H1 (cell line): Measurements from ENCODE around the gene DDX41. TPM values are rescaled to one million over a fixed set of nuclear protein-coding genes. Genes with fewer than 3 reads are reported as not detected.

Source experiments
- CTCF ChIA-PET: fragments of 300-600 bp; sonication (Branson Sonifier 250); formaldehyde crosslinking; loops from one replicate; lab custom pipeline; 2021; ENCODE audit not compliant: partially characterized antibody; lab: Charles Lee
- POLR2A ChIA-PET: fragments of 300-600 bp; sonication (Branson Sonifier 250); formaldehyde crosslinking; loops from one replicate; lab custom pipeline; 2021; ENCODE audit warnings: inconsistent platforms; ENCODE audit not compliant: partially characterized antibody; lab: Charles Lee
- DNase-seq, 2 experiments: peaks; one replicate each; pipeline versions ENCODE4 v3.0.0 to v3.0.0-alpha.2; 2010 to 2022; ENCODE audit warnings: low spot score in 2 of 2, low read depth in 1 of 2, mixed read lengths in 1 of 2
- FAIRE-seq: peaks from 2 replicates; lab custom pipeline; 2011; peaks lifted over from hg19 to GRCh38; lab: Jason Lieb, UNC
- H2AFZ ChIP-seq: 2 replicates; pipeline ENCODE4 v1.8.1; 2012; ENCODE audit warnings: low read length, inconsistent platforms
- H2AK5ac ChIP-seq: 2 replicates; pipeline ENCODE4 v1.6.1; 2013; ENCODE audit warnings: low read depth, low read length
- H2BK120ac ChIP-seq: replicated peaks from 2 replicates; pipeline ENCODE3; 2013; ENCODE audit warnings: low read depth, low read length, inconsistent platforms
- H2BK12ac ChIP-seq: 2 replicates; pipeline ENCODE4 v1.6.1; 2013; ENCODE audit warnings: low read depth, low read length
- H2BK15ac ChIP-seq: 2 replicates; pipeline ENCODE4 v1.6.1; 2013; ENCODE audit warnings: low read length
- H2BK20ac ChIP-seq: 2 replicates; pipeline ENCODE4 v1.6.1; 2013; ENCODE audit warnings: low read length
- H2BK5ac ChIP-seq: 2 replicates; pipeline ENCODE4 v1.6.1; 2013; ENCODE audit warnings: low read depth, low read length
- H3K14ac ChIP-seq: 2 replicates; pipeline ENCODE4 v1.6.1; 2013; ENCODE audit warnings: inconsistent platforms; ENCODE audit not compliant: insufficient read length
- H3K18ac ChIP-seq: 2 replicates; pipeline ENCODE4 v1.6.1; 2013; ENCODE audit warnings: low read length; ENCODE audit errors: extremely low read depth
- H3K23ac ChIP-seq: 2 replicates; pipeline ENCODE4 v1.6.1; 2013; ENCODE audit warnings: inconsistent platforms; ENCODE audit not compliant: insufficient read length
- H3K23me2 ChIP-seq: 2 replicates; pipeline ENCODE4 v1.6.1; 2013; ENCODE audit warnings: low read depth, low read length
- H3K27ac ChIP-seq: 2 replicates; pipeline ENCODE4 v1.6.1; 2011; ENCODE audit warnings: low read depth, low read length, inconsistent platforms
- H3K27me3 ChIP-seq, 4 experiments: replicated peaks in 1 of 4; 1 replicate in 1 of 4; 2 replicates in 3 of 4; pipeline versions ENCODE4 v1.6.1 to v1.8.1; 2011 to 2013; ENCODE audit warnings: low read length in 3 of 4, mild to moderate bottlenecking in 3 of 4, inconsistent platforms in 2 of 4, mixed read lengths in 2 of 4, moderate library complexity in 1 of 4; ENCODE audit not compliant: control insufficient read depth in 3 of 4, insufficient read depth in 3 of 4; ENCODE audit errors: extremely low read depth in 1 of 4
- H3K36me3 ChIP-seq, 4 experiments: 2 replicates each; pipeline versions ENCODE4 v1.6.1 to v1.8.1; 2011 to 2013; ENCODE audit warnings: mild to moderate bottlenecking in 4 of 4, low read length in 3 of 4, moderate library complexity in 2 of 4, control low read depth in 1 of 4, inconsistent platforms in 1 of 4; ENCODE audit not compliant: insufficient read depth in 4 of 4, control insufficient read depth in 2 of 4
- H3K4ac ChIP-seq: replicated peaks from 2 replicates; pipeline ENCODE3; 2013; ENCODE audit warnings: low read length, low read depth, mixed read lengths, inconsistent platforms; ENCODE audit not compliant: insufficient read length
- H3K4me1 ChIP-seq, 4 experiments: replicated peaks in 1 of 4; 1 replicate in 1 of 4; 2 replicates in 3 of 4; pipeline versions ENCODE4 v1.6.1 to v1.8.1; 2011 to 2013; ENCODE audit warnings: low read length in 3 of 4, inconsistent platforms in 2 of 4, mixed read lengths in 1 of 4; ENCODE audit not compliant: insufficient read depth in 4 of 4, control insufficient read depth in 3 of 4
- H3K4me2 ChIP-seq, 2 experiments: 2 replicates each; pipeline versions ENCODE4 v1.6.1 to v1.8.1; 2011 to 2013; ENCODE audit warnings: low read depth in 2 of 2, low read length in 2 of 2, control low read depth in 1 of 2, inconsistent platforms in 1 of 2, mild to moderate bottlenecking in 1 of 2; ENCODE audit not compliant: insufficient read depth in 1 of 2
- H3K4me3 ChIP-seq, 4 experiments: fragments of 200-600, 300-600 bp in 1 of 4; sonication (generic), shearing (Covaris generic), sonication (Bioruptor Twin) in 1 of 4; 2 replicates each; pipeline versions ENCODE4 v1.5.1 to v1.8.1; 2011 to 2016; ENCODE audit warnings: low read length in 4 of 4, low read depth in 3 of 4, control low read depth in 2 of 4, inconsistent platforms in 2 of 4, mild to moderate bottlenecking in 2 of 4, mixed read lengths in 1 of 4, moderate library complexity in 1 of 4; ENCODE audit not compliant: insufficient read depth in 2 of 4; ENCODE audit errors: extremely low read depth in 1 of 4
- H3K56ac ChIP-seq: replicated peaks from 2 replicates; pipeline ENCODE3; 2013; ENCODE audit warnings: low read depth, mild to moderate bottlenecking, mixed read lengths, low read length, inconsistent platforms; ENCODE audit not compliant: insufficient read length
- H3K79me1 ChIP-seq: 2 replicates; pipeline ENCODE4 v1.6.1; 2013; ENCODE audit warnings: low read depth, low read length, control low read depth
- H3K79me2 ChIP-seq, 2 experiments: 2 replicates each; pipeline versions ENCODE4 v1.6.1 to v1.8.1; 2012 to 2013; ENCODE audit warnings: low read length in 2 of 2, mild to moderate bottlenecking in 2 of 2, inconsistent platforms in 1 of 2; ENCODE audit not compliant: insufficient read depth in 2 of 2, control insufficient read depth in 1 of 2
- H3K9ac ChIP-seq, 4 experiments: replicated peaks in 1 of 4; 1 replicate in 1 of 4; 2 replicates in 3 of 4; pipeline versions ENCODE4 v1.6.1 to v1.8.1; 2011 to 2013; ENCODE audit warnings: low read depth in 3 of 4, low read length in 3 of 4, control low read depth in 2 of 4, mild to moderate bottlenecking in 2 of 4, moderate library complexity in 2 of 4, inconsistent platforms in 1 of 4; ENCODE audit errors: extremely low read depth in 1 of 4
- H3K9me3 ChIP-seq, 2 experiments: 2 replicates each; pipeline versions ENCODE4 v1.6.1 to v1.8.1; 2012 to 2013; ENCODE audit warnings: mild to moderate bottlenecking in 2 of 2, moderate library complexity in 2 of 2, control low read depth in 1 of 2, inconsistent platforms in 1 of 2, low read depth in 1 of 2, low read length in 1 of 2, mixed read lengths in 1 of 2; ENCODE audit not compliant: insufficient read depth in 2 of 2
- H4K20me1 ChIP-seq, 2 experiments: replicated peaks in 1 of 2; 2 replicates each; pipeline versions ENCODE3 to v1.8.1; 2011 to 2013; ENCODE audit warnings: inconsistent platforms in 2 of 2, low read length in 2 of 2, mild to moderate bottlenecking in 1 of 2; ENCODE audit not compliant: insufficient read depth in 2 of 2, control insufficient read depth in 1 of 2
- H4K5ac ChIP-seq: 2 replicates; pipeline ENCODE4 v1.6.1; 2013; ENCODE audit warnings: low read length, low read depth, mixed read lengths, inconsistent platforms; ENCODE audit not compliant: insufficient read length
- H4K8ac ChIP-seq: 2 replicates; pipeline ENCODE4 v1.8.0; 2013; ENCODE audit warnings: mild to moderate bottlenecking, moderate library complexity, low read length, inconsistent platforms; ENCODE audit not compliant: insufficient read depth; ENCODE audit errors: extremely low read depth
- H4K91ac ChIP-seq: replicated peaks from 2 replicates; pipeline ENCODE3; 2013; ENCODE audit warnings: low read length, mixed read lengths, inconsistent platforms; ENCODE audit not compliant: insufficient read length
- ATF2 ChIP-seq: IDR thresholded peaks from 2 replicates; pipeline ENCODE4 v1.6.1; 2012; ENCODE audit warnings: low read length, inconsistent platforms
- CEBPB ChIP-seq: IDR thresholded peaks from 2 replicates; pipeline ENCODE4 v1.6.1; 2012; ENCODE audit warnings: low read depth, low read length
- CHD1 ChIP-seq: IDR thresholded peaks from 2 replicates; pipeline ENCODE4 v1.6.1; 2012; ENCODE audit warnings: low read depth, low read length, improper control_type of control experiment
- EP300 ChIP-seq, 2 experiments: IDR thresholded peaks; 1 replicate in 1 of 2; 2 replicates in 1 of 2; pipeline ENCODE4 v1.6.1; 2011 to 2012; ENCODE audit warnings: low read depth in 2 of 2, low read length in 2 of 2, mild to moderate bottlenecking in 2 of 2, borderline replicate concordance in 1 of 2, inconsistent platforms in 1 of 2, moderate library complexity in 1 of 2
- FOSL1 ChIP-seq: IDR thresholded peaks from 2 replicates; pipeline ENCODE4 v1.6.1; 2011; ENCODE audit warnings: mild to moderate bottlenecking, low read depth, low read length, moderate library complexity; ENCODE audit not compliant: insufficient read depth
- NANOG ChIP-seq: IDR thresholded peaks from 2 replicates; pipeline ENCODE4 v1.6.1; 2011; ENCODE audit warnings: low read length, low read depth, mild to moderate bottlenecking, inconsistent platforms; ENCODE audit not compliant: insufficient read depth, poor library complexity, severe bottlenecking
- POLR2AphosphoS5 ChIP-seq: IDR thresholded peaks from 2 replicates; pipeline ENCODE4 v1.6.1; 2011; ENCODE audit warnings: low read depth, low read length
- POU5F1 ChIP-seq: IDR thresholded peaks from 2 replicates; pipeline ENCODE4 v1.6.1; 2011; ENCODE audit warnings: low read depth, mild to moderate bottlenecking, low read length, moderate library complexity
- TAF7 ChIP-seq: optimal IDR thresholded peaks from 2 replicates; pipeline ENCODE3; 2011; ENCODE audit warnings: low read depth, mild to moderate bottlenecking, inconsistent platforms, low read length, moderate library complexity, borderline replicate concordance
- WGBS, 2 experiments: shearing (Covaris generic) in 1 of 2; methylation state at CpG; one replicate each; pipeline versions ENCODE4 v1.1.6 to v1.1.7; 2013 to 2015; ENCODE audit warnings: low lambda C conversion rate in 2 of 2, mixed read lengths in 2 of 2, inconsistent platforms in 1 of 2, low coverage in 1 of 2, missing lambda C conversion rate in 1 of 2; ENCODE audit not compliant: insufficient replicate concordance in 2 of 2, insufficient coverage in 1 of 2, insufficient read length in 1 of 2; ENCODE audit errors: extremely low coverage in 1 of 2, missing lambda C conversion rate in 1 of 2; 5-methylcytosine and 5-hydroxymethylcytosine counted together
- polyA plus RNA-seq, 7 experiments: library from polyadenylated mRNA; depleted of rRNA in 3 of 7; stranded (reverse) in 5 of 7; unstranded in 2 of 7; fragments of >200 nt in 5 of 7; fragments of 200-250 nt in 2 of 7; gene quantifications; 1 replicate in 5 of 7; 2 replicates in 1 of 7; 4 replicates in 1 of 7; pipeline versions ENCODE4 v1.2.1 to v1.2.3, GENCODE V29; 2011 to 2013; ENCODE audit warnings: missing spikeins in 2 of 7, mixed read lengths in 2 of 7
- total RNA-seq: library from RNA; stranded (reverse); fragmentation: NEBNext Ultra II Directional; extraction: Animal tissue kit (Norgen Biotek cat#: 25700); gene quantifications from 2 replicates; pipeline ENCODE4 v1.2.1, GENCODE V29; 2021

The DDX41 gene
- total and polyA plus RNA-seq, 2 of the 8 experiments (the other 6 are each of a cell fraction or from before 2014, with no cell fraction given), result 102 to 135 TPM

- H3K27ac ChIP-seq, result no peak overlapping the region
- no peak overlapping the region for H3K14ac ChIP-seq
- H3K9ac ChIP-seq, result no peak overlapping the region; a peak in 1 of 7 replicates
- DNase-seq (no peak), FAIRE-seq (no peak)
- peaks cover 0 to 18% (median 11%) of the 10 kb centered on the region in 4 experiments; a peak in 6 of 7 replicates for H3K4me1 ChIP-seq
- H2AK5ac ChIP-seq, result no peak overlapping the region
- H2AFZ ChIP-seq, result no peak overlapping the region
- H3K4me3 ChIP-seq, result no peak overlapping the region
- 88% methylated on average over 13 of the region's 13 CpGs; no CpG with 5 or more reads in 1 of the 2 experiments for WGBS, 2 experiments
- no peak overlapping the region for H4K8ac ChIP-seq
- no peak overlapping the region for H2BK120ac ChIP-seq
- H3K56ac ChIP-seq, result no peak overlapping the region
- H3K9me3 ChIP-seq, result no peaks in the 10 kb centered on the region
- no peak overlapping the region for H3K4me2 ChIP-seq
- H2BK20ac ChIP-seq, result no peak overlapping the region
- H3K79me1 ChIP-seq, result peaks cover 2% of the 10 kb centered on the region; the same call in 1 of the 2 replicates
- peaks cover 3% of the 10 kb centered on the region for H3K23me2 ChIP-seq
- no peaks in the 10 kb centered on the region for H3K79me2 ChIP-seq
- H4K91ac ChIP-seq, result no peak overlapping the region
- H4K5ac ChIP-seq, result no peak overlapping the region
- no peak overlapping the region for H2BK15ac ChIP-seq
- POLR2A ChIA-PET, result interaction anchor here (0.7 to 67.5 kb wide), 9 partner anchors 2 to 112 kb away, joined by 3 to 3349 read pairs (median 5); partner anchors contain the start of genes DBN1, DDX41, DOK3 and PDLIM7
- H3K23ac ChIP-seq, result no peak overlapping the region
- CTCF ChIA-PET, result interaction anchor here (0.9 to 10.4 kb wide), 12 partner anchors 9 to 106 kb away, joined by 3 to 162 read pairs (median 6); partner anchors contain the start of gene PDLIM7
- peaks cover 0 to 3% of the 10 kb centered on the region in 2 experiments for H4K20me1 ChIP-seq
- H2BK5ac ChIP-seq, result no peak overlapping the region
- no peak overlapping the region for H3K18ac ChIP-seq
- no peak overlapping the region for H2BK12ac ChIP-seq
- no peaks in the 10 kb centered on the region; a peak in 1 of 8 replicates for H3K36me3 ChIP-seq
- no peaks in the 10 kb centered on the region for H3K27me3 ChIP-seq
- H3K4ac ChIP-seq, result no peak overlapping the region
- no peak for TF ChIP-seq POLR2AphosphoS5
- no peak for TF ChIP-seq EP300 (IDR thresholded peaks at IDR 0.05; ENCODE audit: borderline replicate concordance in 1 of 2, low read depth in 2 of 2, low read length in 2 of 2)
- TF ChIP-seq CEBPB, result no peak
- no peak for TF ChIP-seq ATF2
- no peak for TF ChIP-seq TAF7
- no peak for TF ChIP-seq NANOG
- TF ChIP-seq FOSL1, result no peak
- no peak for TF ChIP-seq POU5F1
- TF ChIP-seq CHD1, result no peak
Measured at GRCh38 chr5:177477701-177478477, 38.9 kb downstream of the DDX41 start.
